HepG2 (cell line): ENCODE measurements around the gene PCSK6. TPM values are rescaled to one million over a fixed set of nuclear protein-coding genes. Genes with fewer than 3 reads are reported as not detected.

Source experiments
- ATAC-seq: fragments of 200-7000 bp; cut with Tn5 transposase; 3 replicates; pipeline ENCODE4 v1.9.1; 2020; ENCODE audit warnings: mild to moderate bottlenecking, moderate library complexity
- BruUV-seq: library from RNA; stranded (reverse); fragments of 400-500 nt; replicated peaks from 2 replicates; lab custom pipeline; 2021; lab: Mats Ljungman, UMichigan
- CTCF ChIA-PET: fragments of 300-600 bp; formaldehyde crosslinking; extraction: SDS; loops from one replicate; lab custom pipeline; 2021; ENCODE audit warnings: low total read pairs, inconsistent platforms, low intra/inter-chr PET ratio; lab: Yijun Ruan, JAX
- POLR2A ChIA-PET: fragments of 350-600 bp; sonication (Branson Sonifier 250); formaldehyde crosslinking; loops from one replicate; lab custom pipeline; 2020; ENCODE audit warnings: antibody characterized with exemption, inconsistent platforms; lab: Yijun Ruan, JAX
- DNase-seq: peaks from one replicate; pipeline ENCODE4 v3.0.0-alpha.2; 2015; ENCODE audit warnings: low spot score
- FAIRE-seq: peaks from 3 replicates; lab custom pipeline; 2011; peaks lifted over from hg19 to GRCh38; lab: Jason Lieb, UNC
- H2AFZ ChIP-seq: one replicate; pipeline ENCODE4 v1.6.1; 2011; ENCODE audit warnings: low read length, inconsistent platforms
- H3K27ac ChIP-seq: fragments of 300-600 bp; 3 replicates; pipeline ENCODE4 v1.8.0; 2011; ENCODE audit warnings: mixed run types, mild to moderate bottlenecking, mixed read lengths, low read length, inconsistent platforms; ENCODE audit not compliant: insufficient read depth; ENCODE audit errors: extremely low read length
- H3K27me3 ChIP-seq, 2 experiments: fragments of 200-600 bp in 1 of 2; 2 replicates in 1 of 2; 3 replicates in 1 of 2; pipeline versions ENCODE4 v1.6.0 to v1.8.0; 2011; ENCODE audit warnings: low read length in 2 of 2, mild to moderate bottlenecking in 2 of 2, moderate library complexity in 2 of 2, inconsistent platforms in 1 of 2; ENCODE audit not compliant: insufficient read depth in 2 of 2, control insufficient read depth in 1 of 2
- H3K36me3 ChIP-seq, 2 experiments: fragments of 200-600 bp in 1 of 2; replicated peaks in 1 of 2; 2 replicates in 1 of 2; 3 replicates in 1 of 2; pipeline versions ENCODE4 v1.5.1 to v1.8.0; 2011; ENCODE audit warnings: low read length in 2 of 2, inconsistent platforms in 1 of 2; ENCODE audit not compliant: insufficient read depth in 2 of 2, control insufficient read depth in 1 of 2
- H3K4me1 ChIP-seq: 2 replicates; pipeline ENCODE4 v1.5.1; 2012; ENCODE audit warnings: low read length, inconsistent platforms; ENCODE audit not compliant: insufficient read depth
- H3K4me2 ChIP-seq: 2 replicates; pipeline ENCODE4 v1.6.0; 2011; ENCODE audit warnings: low read depth, low read length, inconsistent platforms
- H3K4me3 ChIP-seq, 3 experiments: fragments of 200-600 bp in 1 of 3; sonication (generic), shearing (Covaris generic) in 1 of 3; replicated peaks in 1 of 3; 2 replicates each; pipeline ENCODE4 v1.5.1; 2011 to 2016; ENCODE audit warnings: low read length in 3 of 3, inconsistent platforms in 2 of 3, low read depth in 2 of 3, mild to moderate bottlenecking in 2 of 3, control low read depth in 1 of 3, mixed read lengths in 1 of 3; ENCODE audit not compliant: insufficient read depth in 1 of 3
- H3K79me2 ChIP-seq: one replicate; pipeline ENCODE4 v1.6.1; 2011; ENCODE audit warnings: low read length, inconsistent platforms; ENCODE audit not compliant: insufficient read depth
- H3K9ac ChIP-seq: 2 replicates; pipeline ENCODE4 v1.6.0; 2011; ENCODE audit warnings: mild to moderate bottlenecking, low read depth, low read length, inconsistent platforms; ENCODE audit not compliant: insufficient read depth
- H3K9me3 ChIP-seq: 2 replicates; pipeline ENCODE4 v1.5.1; 2012; ENCODE audit warnings: mild to moderate bottlenecking, low read length
- H4K20me1 ChIP-seq: 2 replicates; pipeline ENCODE4 v1.6.0; 2011; ENCODE audit warnings: inconsistent platforms, mild to moderate bottlenecking, low read length, moderate library complexity; ENCODE audit not compliant: insufficient read depth
- CAMTA2 ChIP-seq: sonication (generic); formaldehyde crosslinking; IDR thresholded peaks from 2 replicates; pipeline ENCODE4 v1.4.0; 2020; ENCODE audit warnings: mild to moderate bottlenecking, missing genetic modification reagents, borderline replicate concordance
- ERF ChIP-seq: IDR thresholded peaks from 2 replicates; pipeline ENCODE4 v1.6.1; 2018; ENCODE audit warnings: missing biosample characterization, missing genetic modification reagents
- HOXA3 ChIP-seq: sonication (generic); formaldehyde crosslinking; IDR thresholded peaks from 2 replicates; pipeline ENCODE4 v1.5.0; 2020; ENCODE audit warnings: missing genetic modification reagents
- NFYB ChIP-seq: sonication (generic); formaldehyde crosslinking; IDR thresholded peaks from 2 replicates; pipeline ENCODE4 v1.4.0; 2020; ENCODE audit warnings: missing genetic modification reagents
- SIN3A ChIP-seq: IDR thresholded peaks from 2 replicates; pipeline ENCODE4 v1.6.1; 2011; ENCODE audit warnings: low read depth, mild to moderate bottlenecking, control low read depth, low read length, borderline replicate concordance
- TCF7 ChIP-seq: sonication (generic); IDR thresholded peaks from 2 replicates; pipeline ENCODE4 v1.6.1; 2016; ENCODE audit warnings: antibody characterized with exemption, low read depth
- ZNF280B ChIP-seq: sonication (generic); formaldehyde crosslinking; IDR thresholded peaks from 2 replicates; pipeline ENCODE4 v1.5.0; 2020; ENCODE audit warnings: missing genetic modification reagents, mild to moderate bottlenecking, borderline replicate concordance
- ZNF577 ChIP-seq: sonication (generic); formaldehyde crosslinking; IDR thresholded peaks from 2 replicates; pipeline ENCODE4 v1.4.0; 2020; ENCODE audit warnings: mild to moderate bottlenecking, low read depth, missing genetic modification reagents, borderline replicate concordance
- ZNF619 ChIP-seq: sonication (generic); formaldehyde crosslinking; IDR thresholded peaks from 2 replicates; pipeline ENCODE4 v1.4.0; 2020; ENCODE audit warnings: mild to moderate bottlenecking, missing genetic modification reagents
- ZSCAN22 ChIP-seq: sonication (generic); formaldehyde crosslinking; IDR thresholded peaks from 2 replicates; pipeline ENCODE4 v1.4.0; 2020; ENCODE audit warnings: mild to moderate bottlenecking, missing genetic modification reagents
- WGBS: methylation state at CpG from one replicate; pipeline ENCODE4 v1.1.6; 2017; ENCODE audit warnings: low lambda C conversion rate; 5-methylcytosine and 5-hydroxymethylcytosine counted together
- in situ Hi-C: cut with HindIII; loops from 2 replicates; pipeline ENCODE4 v1.10.0; 2017; ENCODE audit warnings: low pct_unique_long_range_greater_than_20kb; ENCODE audit not compliant: extremely low pct_ligation_motif_present
- intact Hi-C: fragments of 100-400 bp; cut with micrococcal nuclease; formaldehyde crosslinking; loops from one replicate; pipeline ENCODE4 v1.10.0; 2022; ENCODE audit not compliant: unreplicated experiment
- polyA plus RNA-seq, 8 experiments: library from polyadenylated mRNA; depleted of rRNA in 3 of 8; stranded (reverse) in 7 of 8; unstranded in 1 of 8; fragments of >200 nt; fragmentation: Illumina TruSeq in 4 of 8; extraction: Trizol in 4 of 8; gene quantifications; 2 replicates each; pipeline versions ENCODE4 v1.2.1 to v1.2.3, GENCODE V29; 2011 to 2016; ENCODE audit warnings: low read depth in 4 of 8, missing spikeins in 1 of 8, mixed read lengths in 1 of 8; ENCODE audit not compliant: insufficient read depth in 1 of 8
- total RNA-seq, 5 experiments: library from RNA; depleted of rRNA; stranded (reverse); fragments of >200 nt; fragmentation: Illumina TruSeq; extraction: Trizol; gene quantifications; 2 replicates each; pipeline ENCODE4 v1.2.3, GENCODE V29; 2016; ENCODE audit warnings: low read depth in 1 of 5
- TF ChIP-seq, protein P1 (sequence below), 2 experiments: fragments of 450-650 bp in 1 of 2; sonication (generic) in 1 of 2; formaldehyde crosslinking in 1 of 2; IDR thresholded peaks; 2 replicates each; pipeline versions ENCODE4 v1.6.1 to v1.8.0; 2016 to 2022; ENCODE audit warnings: antibody characterized with exemption in 1 of 2, mild to moderate bottlenecking in 1 of 2, missing genetic modification reagents in 1 of 2
- TF ChIP-seq, protein P2 (sequence below): sonication (generic); formaldehyde crosslinking; IDR thresholded peaks from 2 replicates; pipeline ENCODE4 v1.5.0; 2020; ENCODE audit warnings: mild to moderate bottlenecking, missing genetic modification reagents

Gene PCSK6
- total and polyA plus RNA-seq, 2 of the 13 experiments (the other 11 are each of a cell fraction or from before 2014, with no cell fraction given), result 56.5 to 155 TPM

DNA sequence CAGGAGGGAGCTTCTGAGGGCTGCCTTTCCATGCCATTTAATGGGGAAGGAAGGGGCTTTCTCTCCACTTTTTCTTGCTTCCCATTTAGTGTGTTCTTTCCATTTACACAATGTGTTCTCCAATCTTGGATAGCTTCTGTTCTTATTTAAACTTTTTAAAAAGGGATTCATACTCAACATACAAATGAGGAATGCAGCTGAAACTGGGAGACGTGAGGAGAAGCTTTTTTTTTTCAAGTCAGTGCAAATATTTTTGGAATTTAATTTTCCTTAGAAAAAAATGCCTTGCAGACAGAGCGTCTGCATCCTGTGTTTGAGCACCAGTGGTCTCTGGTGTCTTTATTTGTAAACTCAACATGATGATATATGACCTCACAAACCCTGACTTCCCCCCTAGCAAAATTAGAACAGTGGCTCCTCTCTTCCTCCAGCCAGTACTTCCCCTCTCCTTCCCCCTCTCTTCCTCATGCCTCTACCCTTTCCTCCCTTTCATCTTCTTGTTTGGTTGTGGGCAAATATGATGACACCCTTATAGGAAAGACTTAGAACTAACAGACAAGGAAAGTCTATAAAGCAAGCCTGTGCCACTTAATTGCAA, 48.1 kb upstream of the PCSK6 start:
- ChIA-PET CTCF (no interaction called here), POLR2A (interaction anchor here (1.3 to 5.8 kb wide), 3 partner anchors 10 to 99 kb away, joined by 4 to 92 read pairs (median 6); no protein-coding TSS in a partner anchor)
- intact Hi-C loops, result loop anchor here (1.0 kb wide), 1 partner anchor 9 kb away; no protein-coding TSS in a partner anchor
- in situ Hi-C loops, result no loop called here
- H3K79me2 ChIP-seq, result no peaks in the 10 kb centered on the region
- H3K9ac ChIP-seq, result peak overlapping the region; percentile 44; the same call in 1 of the 2 replicates
- no TSS peak for BruUV-seq
- no peaks in the 10 kb centered on the region for H3K36me3 ChIP-seq
- no peak for ATAC-seq
- no peak overlapping the region for H2AFZ ChIP-seq
- FAIRE-seq, result peak; percentile 48
- peak overlapping the region; percentile 64 for H3K27ac ChIP-seq
- peak overlapping the region; percentile 38 for H3K4me2 ChIP-seq
- no peaks in the 10 kb centered on the region for H3K9me3 ChIP-seq
- 19% methylated on average over 2 of the region's 2 CpGs for WGBS
- peaks cover 98% of the 10 kb centered on the region for H3K4me1 ChIP-seq
- no peak overlapping the region for H3K4me3 ChIP-seq
- H3K27me3 ChIP-seq, result no peaks in the 10 kb centered on the region
- DNase-seq, result peak; percentile 90
- no peaks in the 10 kb centered on the region for H4K20me1 ChIP-seq
- TF ChIP-seq ERF, result no peak
- TF ChIP-seq CAMTA2 (CRISPR knock-in tag), result no peak
- no peak for TF ChIP-seq HOXA3 (CRISPR knock-in tag)
- no peak for TF ChIP-seq NFYB (CRISPR knock-in tag)
- TF ChIP-seq, protein P1, sequence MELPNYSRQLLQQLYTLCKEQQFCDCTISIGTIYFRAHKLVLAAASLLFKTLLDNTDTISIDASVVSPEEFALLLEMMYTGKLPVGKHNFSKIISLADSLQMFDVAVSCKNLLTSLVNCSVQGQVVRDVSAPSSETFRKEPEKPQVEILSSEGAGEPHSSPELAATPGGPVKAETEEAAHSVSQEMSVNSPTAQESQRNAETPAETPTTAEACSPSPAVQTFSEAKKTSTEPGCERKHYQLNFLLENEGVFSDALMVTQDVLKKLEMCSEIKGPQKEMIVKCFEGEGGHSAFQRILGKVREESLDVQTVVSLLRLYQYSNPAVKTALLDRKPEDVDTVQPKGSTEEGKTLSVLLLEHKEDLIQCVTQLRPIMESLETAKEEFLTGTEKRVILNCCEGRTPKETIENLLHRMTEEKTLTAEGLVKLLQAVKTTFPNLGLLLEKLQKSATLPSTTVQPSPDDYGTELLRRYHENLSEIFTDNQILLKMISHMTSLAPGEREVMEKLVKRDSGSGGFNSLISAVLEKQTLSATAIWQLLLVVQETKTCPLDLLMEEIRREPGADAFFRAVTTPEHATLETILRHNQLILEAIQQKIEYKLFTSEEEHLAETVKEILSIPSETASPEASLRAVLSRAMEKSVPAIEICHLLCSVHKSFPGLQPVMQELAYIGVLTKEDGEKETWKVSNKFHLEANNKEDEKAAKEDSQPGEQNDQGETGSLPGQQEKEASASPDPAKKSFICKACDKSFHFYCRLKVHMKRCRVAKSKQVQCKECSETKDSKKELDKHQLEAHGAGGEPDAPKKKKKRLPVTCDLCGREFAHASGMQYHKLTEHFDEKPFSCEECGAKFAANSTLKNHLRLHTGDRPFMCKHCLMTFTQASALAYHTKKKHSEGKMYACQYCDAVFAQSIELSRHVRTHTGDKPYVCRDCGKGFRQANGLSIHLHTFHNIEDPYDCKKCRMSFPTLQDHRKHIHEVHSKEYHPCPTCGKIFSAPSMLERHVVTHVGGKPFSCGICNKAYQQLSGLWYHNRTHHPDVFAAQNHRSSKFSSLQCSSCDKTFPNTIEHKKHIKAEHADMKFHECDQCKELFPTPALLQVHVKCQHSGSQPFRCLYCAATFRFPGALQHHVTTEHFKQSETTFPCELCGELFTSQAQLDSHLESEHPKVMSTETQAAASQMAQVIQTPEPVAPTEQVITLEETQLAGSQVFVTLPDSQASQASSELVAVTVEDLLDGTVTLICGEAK (IDR thresholded peaks at IDR 0.05), result no peak
- TF ChIP-seq, protein P1 (CRISPR knock-in tag; IDR thresholded peaks at IDR 0.05), result no peak
- TF ChIP-seq SIN3A, result no peak
- peak; percentile 61; the same call in 1 of the 2 replicates for TF ChIP-seq TCF7
- TF ChIP-seq ZNF577 (CRISPR knock-in tag), result no peak
- no peak for TF ChIP-seq ZSCAN22
- TF ChIP-seq ZNF619, result no peak
- TF ChIP-seq ZNF280B (CRISPR knock-in tag), result no peak
- TF ChIP-seq, protein P2, sequence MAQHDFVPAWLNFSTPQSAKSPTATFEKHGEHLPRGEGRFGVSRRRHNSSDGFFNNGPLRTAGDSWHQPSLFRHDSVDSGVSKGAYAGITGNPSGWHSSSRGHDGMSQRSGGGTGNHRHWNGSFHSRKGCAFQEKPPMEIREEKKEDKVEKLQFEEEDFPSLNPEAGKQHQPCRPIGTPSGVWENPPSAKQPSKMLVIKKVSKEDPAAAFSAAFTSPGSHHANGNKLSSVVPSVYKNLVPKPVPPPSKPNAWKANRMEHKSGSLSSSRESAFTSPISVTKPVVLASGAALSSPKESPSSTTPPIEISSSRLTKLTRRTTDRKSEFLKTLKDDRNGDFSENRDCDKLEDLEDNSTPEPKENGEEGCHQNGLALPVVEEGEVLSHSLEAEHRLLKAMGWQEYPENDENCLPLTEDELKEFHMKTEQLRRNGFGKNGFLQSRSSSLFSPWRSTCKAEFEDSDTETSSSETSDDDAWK, result no peak
